Retinal pigment epithelial cell (primary cell): ENCODE results near the gene BORCS6.

Experiments used
- DNase-seq: peaks from one replicate; pipeline ENCODE4 v3.0.0-alpha.2; 2010; ENCODE audit warnings: low read depth
- H3K4me3 ChIP-seq: 2 replicates; pipeline ENCODE4 v1.5.1; 2011; ENCODE audit warnings: mild to moderate bottlenecking, low read length, control low read depth, moderate library complexity
- TF ChIP-seq, protein P1 (sequence below): conservative IDR thresholded peaks from 2 replicates; pipeline ENCODE4 v1.5.1; 2011; ENCODE audit warnings: low read depth, low read length, control low read depth, inconsistent platforms

The BORCS6 gene

GRCh38 chr17:8189711-8190477 is at the start of gene BORCS6:
TSS of gene BORCS6 (minus strand) at chr17:8190180. CDS start at chr17:8190140, 40 bp downstream.
- TF ChIP-seq, protein P1, sequence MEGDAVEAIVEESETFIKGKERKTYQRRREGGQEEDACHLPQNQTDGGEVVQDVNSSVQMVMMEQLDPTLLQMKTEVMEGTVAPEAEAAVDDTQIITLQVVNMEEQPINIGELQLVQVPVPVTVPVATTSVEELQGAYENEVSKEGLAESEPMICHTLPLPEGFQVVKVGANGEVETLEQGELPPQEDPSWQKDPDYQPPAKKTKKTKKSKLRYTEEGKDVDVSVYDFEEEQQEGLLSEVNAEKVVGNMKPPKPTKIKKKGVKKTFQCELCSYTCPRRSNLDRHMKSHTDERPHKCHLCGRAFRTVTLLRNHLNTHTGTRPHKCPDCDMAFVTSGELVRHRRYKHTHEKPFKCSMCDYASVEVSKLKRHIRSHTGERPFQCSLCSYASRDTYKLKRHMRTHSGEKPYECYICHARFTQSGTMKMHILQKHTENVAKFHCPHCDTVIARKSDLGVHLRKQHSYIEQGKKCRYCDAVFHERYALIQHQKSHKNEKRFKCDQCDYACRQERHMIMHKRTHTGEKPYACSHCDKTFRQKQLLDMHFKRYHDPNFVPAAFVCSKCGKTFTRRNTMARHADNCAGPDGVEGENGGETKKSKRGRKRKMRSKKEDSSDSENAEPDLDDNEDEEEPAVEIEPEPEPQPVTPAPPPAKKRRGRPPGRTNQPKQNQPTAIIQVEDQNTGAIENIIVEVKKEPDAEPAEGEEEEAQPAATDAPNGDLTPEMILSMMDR = no peak
- peak within 1 kb of the TSS; percentile 73 for H3K4me3 ChIP-seq
- peak; percentile 96 for DNase-seq

- TF ChIP-seq, protein P1 = no peak
- H3K4me3 ChIP-seq = no peak overlapping the region
- DNase-seq = no peak
Observed at GRCh38 chr17:8237886-8238285, 47.9 kb upstream of the BORCS6 start.

- no peak overlapping the region for H3K4me3 ChIP-seq
- TF ChIP-seq, protein P1 = no peak
- no peak for DNase-seq
Observed at GRCh38 chr17:8237175-8237574, 47.2 kb upstream of the BORCS6 start.

DNA sequence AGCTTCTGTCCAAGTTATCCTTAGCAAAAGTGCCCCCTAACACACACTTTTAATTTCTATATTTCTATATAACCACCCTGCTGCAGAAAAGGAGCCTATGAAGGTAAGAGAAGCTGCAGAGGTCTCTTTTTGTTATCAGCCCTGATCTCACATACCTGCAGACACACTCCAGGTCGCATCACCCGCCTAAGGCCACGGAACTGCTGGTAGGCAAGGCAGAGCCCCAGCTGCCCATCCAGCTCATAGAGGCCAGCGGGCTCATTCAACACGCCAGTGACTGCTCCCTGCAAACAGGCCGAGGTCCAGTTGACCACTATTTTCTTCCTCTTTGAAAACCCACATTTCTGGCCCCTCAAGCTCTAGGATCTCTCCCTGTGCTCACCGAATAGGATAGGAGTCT is 45.7 kb upstream of the BORCS6 start:
- DNase-seq = no peak
- H3K4me3 ChIP-seq = no peak overlapping the region
- TF ChIP-seq, protein P1 = no peak

DNA sequence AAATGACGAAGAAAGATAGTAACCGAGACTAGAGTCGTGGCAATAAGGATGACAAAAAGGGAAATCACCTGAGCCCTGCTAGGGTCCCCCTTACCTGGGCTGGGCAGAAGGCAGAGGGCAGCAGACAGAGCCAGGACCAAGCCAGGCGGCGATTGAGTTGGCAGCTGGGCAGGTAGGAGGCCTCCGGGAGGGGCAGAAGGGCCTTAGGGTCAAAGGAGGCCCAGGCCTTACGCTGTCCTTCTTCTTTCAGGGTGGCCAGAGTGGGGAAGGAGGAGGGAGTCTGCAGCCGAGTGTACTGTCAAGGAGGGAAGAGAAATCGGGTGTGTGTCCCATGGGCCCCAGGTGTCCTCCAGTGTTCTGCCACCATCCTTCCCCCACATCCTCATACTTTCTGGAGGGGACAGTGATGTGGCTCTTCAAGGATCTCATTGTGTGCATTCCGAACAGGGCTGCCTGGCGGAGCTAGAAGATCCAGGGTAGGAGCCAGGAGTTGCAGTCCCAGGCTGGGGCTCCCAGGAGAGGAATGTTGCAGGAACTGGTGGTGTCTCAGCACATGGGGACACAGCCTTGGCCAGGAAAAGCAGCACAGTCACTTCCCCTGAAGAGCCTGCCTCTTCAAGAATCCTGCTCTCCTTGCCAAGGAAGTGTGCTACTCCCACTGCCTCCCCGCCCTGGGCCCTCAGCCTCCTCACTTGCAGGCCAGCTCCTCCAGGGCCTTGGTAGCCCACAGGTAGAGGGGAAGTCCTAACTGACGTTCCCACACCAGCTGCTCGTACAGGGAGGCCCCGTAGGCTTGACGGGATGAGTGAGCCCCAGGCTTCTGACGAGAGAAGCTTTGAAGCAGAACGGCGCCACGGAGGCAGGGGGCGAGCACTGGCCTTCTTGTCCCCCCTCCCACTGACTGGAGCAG is 44.6 kb upstream of the BORCS6 start:
- DNase-seq = no peak
- TF ChIP-seq, protein P1 = no peak
- no peak overlapping the region for H3K4me3 ChIP-seq

DNA sequence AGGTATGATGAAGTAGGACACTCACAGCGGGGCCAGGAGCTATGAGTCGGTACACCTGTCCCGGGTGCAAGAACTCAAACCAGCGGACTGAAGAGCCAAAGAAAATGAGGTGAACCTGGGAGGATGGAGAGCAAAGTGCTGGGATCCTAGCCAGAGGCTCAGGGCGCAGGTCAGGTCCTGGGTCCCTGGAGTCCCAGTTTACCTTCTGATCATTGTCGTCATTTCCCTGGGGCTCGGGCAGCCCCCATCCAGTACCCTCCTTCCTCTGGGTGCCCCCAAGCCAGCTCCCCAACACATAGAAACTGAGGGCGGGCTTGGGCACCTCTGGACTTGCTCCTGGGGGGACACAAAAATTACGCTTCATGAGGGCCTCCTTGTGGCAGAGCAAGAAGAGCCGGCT is 41.7 kb upstream of the BORCS6 start:
- no peak overlapping the region for H3K4me3 ChIP-seq
- no peak for DNase-seq
- TF ChIP-seq, protein P1 = no peak

- no peak for DNase-seq
- H3K4me3 ChIP-seq = peak overlapping the region; percentile 53
- TF ChIP-seq, protein P1 = no peak
Observed at GRCh38 chr17:8227238-8227581, 37.2 kb upstream of the BORCS6 start.
